ENCODE measurements around the gene SLC38A5. TPM values are rescaled to one million over a fixed set of nuclear protein-coding genes. Genes with fewer than 3 reads are reported as not detected.
"Not testable (repeated sequence)": the region's sequence is repeated elsewhere in the genome, so short reads cannot be mapped to it uniquely, and the experiment has no call there.

SLC38A5 gene
- total RNA-seq, 4 donors from 2014 or later = 5.7 to 14.3 (median 11.3) TPM

GRCh38 chrX:48427027-48427716 is 42.9 kb downstream of the SLC38A5 start:
- WGBS, 2 donors (ENCODE audit: low coverage in 1 of 2) = no CpG with 5 or more reads among the region's 12 CpGs

DNA sequence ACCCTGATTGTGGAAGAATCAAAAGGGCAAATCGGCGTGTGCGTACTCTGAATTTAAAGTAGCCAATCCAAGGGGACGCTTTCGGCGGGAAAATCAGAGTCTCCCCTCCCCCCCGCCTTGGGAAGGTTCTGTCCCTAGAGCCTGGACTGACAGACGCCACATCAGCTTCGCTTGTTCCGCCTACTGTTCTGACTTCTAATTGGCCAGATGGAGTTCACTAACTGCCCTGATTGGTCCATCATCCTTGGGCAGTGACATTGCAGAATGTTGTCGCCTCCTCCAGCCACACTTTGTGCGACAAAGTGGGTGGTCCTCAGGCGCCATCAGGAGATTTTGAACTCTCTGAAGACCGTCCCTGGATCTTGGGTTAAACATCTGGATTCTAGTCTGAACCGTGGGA is 58.2 kb downstream of the SLC38A5 start, which contains the start of gene SSX4B:
Gene SSX4B, minus strand, starts transcription at position 101 of the 400 bp plus-strand sequence. CDS start 588 bp downstream, outside the sequence.
- not testable (repeated sequence) for H3K4me1 ChIP-seq
- WGBS, 2 donors (ENCODE audit: low coverage in 1 of 2) = no CpG with 5 or more reads among the region's 15 CpGs

More at GRCh38 chrX:48427027-48427716, 42.9 kb downstream of the SLC38A5 start:
- H3K4me3 ChIP-seq; H3K4me1 ChIP-seq; H3K27me3 ChIP-seq; H3K27ac ChIP-seq; in situ Hi-C loops (cut with MboI; ENCODE audit: low pct_ligation_motif_present in 1 of 4, low pct_unique_long_range_greater_than_20kb in 1 of 4, low sequenced_read_pairs in 3 of 4); intact Hi-C loops (cut with DNase I; ENCODE audit: low total_unique reads); DNase-seq; H3K36me3 ChIP-seq; H3K9me3 ChIP-seq: not testable (repeated sequence)

More for the DNA sequence above, 58.2 kb downstream of the SLC38A5 start, which contains the start of gene SSX4B:
- H3K27ac ChIP-seq; intact Hi-C loops (cut with DNase I; ENCODE audit: low total_unique reads); H3K36me3 ChIP-seq; in situ Hi-C loops (cut with MboI; ENCODE audit: low pct_ligation_motif_present in 1 of 4, low pct_unique_long_range_greater_than_20kb in 1 of 4, low sequenced_read_pairs in 3 of 4); H3K9me3 ChIP-seq; H3K4me3 ChIP-seq; DNase-seq; H3K27me3 ChIP-seq: not testable (repeated sequence)

Small RNAs within 50 kb of the gene (small RNA-seq; reads per million reads assigned to genes)
- gene AL606490.4 = 0 reads per million in 4 donors

Other genes starting within 250 kb of the SLC38A5 start
- gene SSX1, start 214.9 kb downstream of the SLC38A5 start, total RNA-seq = not detected
- gene SSX3, start 113.6 kb downstream of the SLC38A5 start, total RNA-seq = not detected
- not detected for gene SSX4, start 86.7 kb downstream of the SLC38A5 start, total RNA-seq
- gene SSX4B, start 58.3 kb downstream of the SLC38A5 start, total RNA-seq = not detected
- 10 to 100 TPM; 15.3 to 33.2 (median 31.1) TPM for gene FTSJ1, start 5.9 kb upstream of the SLC38A5 start, total RNA-seq
- gene PORCN, start 38.7 kb upstream of the SLC38A5 start, total RNA-seq = 10 to 100 TPM in 1 of 4 donors, 1 to 10 TPM in 3; 1.5 to 10.1 (median 8.2) TPM
- gene EBP, start 51.5 kb upstream of the SLC38A5 start, total RNA-seq = 10 to 100 TPM; 19.9 to 88.7 (median 67.6) TPM
- gene TBC1D25, start 69.5 kb upstream of the SLC38A5 start, total RNA-seq = 10 to 100 TPM in 3 of 4 donors, 1 to 10 TPM in 1; 8.1 to 27.7 (median 13.3) TPM
- 100 to 1,000 TPM in 3 of 4 donors, 10 to 100 TPM in 1; 65.7 to 157 (median 127) TPM for gene RBM3, start 104.2 kb upstream of the SLC38A5 start, total RNA-seq
- 100 to 1,000 TPM in 3 of 4 donors, 10 to 100 TPM in 1; 96.5 to 238 (median 184) TPM for gene WDR13, start 127.2 kb upstream of the SLC38A5 start, total RNA-seq
- gene WAS, start 213.5 kb upstream of the SLC38A5 start, total RNA-seq = 10 to 100 TPM in 1 of 4 donors, 1 to 10 TPM in 3; 3.2 to 13.1 (median 6.3) TPM
- 1 to 10 TPM in 3 of 4 donors, under 1 TPM in 1; 1.00 to 5.3 (median 4.4) TPM for gene SUV39H1, start 226.5 kb upstream of the SLC38A5 start, total RNA-seq